Hepatocyte (in vitro differentiated cells): Measurements from ENCODE around the gene WNT7B.

ENCODE experiments used
- EZH2 ChIP-seq: fragments of 200-600 bp; sonication (generic); IDR thresholded peaks from 2 replicates; pipeline ENCODE4 v1.6.1; 2016; ENCODE audit warnings: antibody characterized with exemption, mild to moderate bottlenecking, borderline replicate concordance
- TF ChIP-seq, protein P1 (sequence below): fragments of 200-600 bp; sonication (generic); IDR thresholded peaks from 2 replicates; pipeline ENCODE4 v1.5.1; 2016; ENCODE audit warnings: antibody characterized with exemption, mild to moderate bottlenecking; ENCODE audit not compliant: poor library complexity

DNA sequence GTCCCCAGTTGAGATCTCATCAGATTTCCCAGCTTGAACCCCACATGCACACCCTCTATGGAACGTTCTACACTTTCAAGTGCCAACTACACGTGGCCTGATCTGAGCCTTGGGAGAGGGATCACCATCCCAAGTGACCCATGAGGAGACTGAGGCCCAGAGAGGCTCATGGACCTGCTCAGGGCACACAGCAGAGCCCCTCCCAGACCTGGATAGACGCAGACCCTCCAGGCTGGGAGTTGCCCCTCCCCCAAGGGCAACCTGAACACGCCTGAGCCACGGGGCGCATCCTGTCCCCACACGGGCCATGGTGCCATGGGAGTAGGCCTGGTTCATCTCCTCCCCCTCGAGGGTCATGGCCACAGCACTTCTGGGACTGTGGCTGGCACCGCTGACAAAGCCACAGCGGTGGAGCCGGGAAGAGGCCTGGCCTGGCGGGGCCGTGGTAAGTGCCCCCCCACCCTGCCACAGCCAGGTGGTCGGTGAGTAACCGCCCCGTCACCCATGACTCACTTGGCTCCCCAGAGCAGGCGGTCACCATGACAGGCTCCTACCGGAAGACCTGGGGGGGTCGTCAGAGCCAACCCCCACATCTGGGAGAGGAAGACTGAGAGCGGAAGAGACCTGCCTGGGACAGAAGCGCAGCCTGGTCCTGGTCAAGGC is 8.1 kb downstream of the WNT7B start:
- TF ChIP-seq, protein P1, sequence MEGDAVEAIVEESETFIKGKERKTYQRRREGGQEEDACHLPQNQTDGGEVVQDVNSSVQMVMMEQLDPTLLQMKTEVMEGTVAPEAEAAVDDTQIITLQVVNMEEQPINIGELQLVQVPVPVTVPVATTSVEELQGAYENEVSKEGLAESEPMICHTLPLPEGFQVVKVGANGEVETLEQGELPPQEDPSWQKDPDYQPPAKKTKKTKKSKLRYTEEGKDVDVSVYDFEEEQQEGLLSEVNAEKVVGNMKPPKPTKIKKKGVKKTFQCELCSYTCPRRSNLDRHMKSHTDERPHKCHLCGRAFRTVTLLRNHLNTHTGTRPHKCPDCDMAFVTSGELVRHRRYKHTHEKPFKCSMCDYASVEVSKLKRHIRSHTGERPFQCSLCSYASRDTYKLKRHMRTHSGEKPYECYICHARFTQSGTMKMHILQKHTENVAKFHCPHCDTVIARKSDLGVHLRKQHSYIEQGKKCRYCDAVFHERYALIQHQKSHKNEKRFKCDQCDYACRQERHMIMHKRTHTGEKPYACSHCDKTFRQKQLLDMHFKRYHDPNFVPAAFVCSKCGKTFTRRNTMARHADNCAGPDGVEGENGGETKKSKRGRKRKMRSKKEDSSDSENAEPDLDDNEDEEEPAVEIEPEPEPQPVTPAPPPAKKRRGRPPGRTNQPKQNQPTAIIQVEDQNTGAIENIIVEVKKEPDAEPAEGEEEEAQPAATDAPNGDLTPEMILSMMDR, result no peak
- no peak for TF ChIP-seq EZH2
